Measurements from ENCODE around the gene LPP.

DNA sequence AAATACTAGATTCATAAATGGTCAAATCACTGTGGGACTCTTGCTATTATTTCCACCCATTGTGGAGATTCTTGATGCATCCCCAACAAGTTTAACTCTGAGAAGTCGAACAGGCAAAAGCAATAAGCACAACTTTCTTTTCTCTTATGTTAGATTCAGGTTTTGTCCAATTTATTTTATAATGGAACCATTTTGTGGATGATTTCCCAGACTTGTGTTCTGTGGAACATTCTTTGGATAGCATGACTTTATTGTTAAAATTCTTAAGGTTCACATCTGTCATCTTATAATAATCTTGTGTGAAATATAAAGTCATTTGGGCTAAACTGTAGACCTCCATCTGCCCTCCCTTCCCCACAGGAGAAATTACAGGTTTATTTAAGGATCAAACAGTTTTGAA is 213.7 kb downstream of the LPP start:
- TF ChIP-seq, protein P1, sequence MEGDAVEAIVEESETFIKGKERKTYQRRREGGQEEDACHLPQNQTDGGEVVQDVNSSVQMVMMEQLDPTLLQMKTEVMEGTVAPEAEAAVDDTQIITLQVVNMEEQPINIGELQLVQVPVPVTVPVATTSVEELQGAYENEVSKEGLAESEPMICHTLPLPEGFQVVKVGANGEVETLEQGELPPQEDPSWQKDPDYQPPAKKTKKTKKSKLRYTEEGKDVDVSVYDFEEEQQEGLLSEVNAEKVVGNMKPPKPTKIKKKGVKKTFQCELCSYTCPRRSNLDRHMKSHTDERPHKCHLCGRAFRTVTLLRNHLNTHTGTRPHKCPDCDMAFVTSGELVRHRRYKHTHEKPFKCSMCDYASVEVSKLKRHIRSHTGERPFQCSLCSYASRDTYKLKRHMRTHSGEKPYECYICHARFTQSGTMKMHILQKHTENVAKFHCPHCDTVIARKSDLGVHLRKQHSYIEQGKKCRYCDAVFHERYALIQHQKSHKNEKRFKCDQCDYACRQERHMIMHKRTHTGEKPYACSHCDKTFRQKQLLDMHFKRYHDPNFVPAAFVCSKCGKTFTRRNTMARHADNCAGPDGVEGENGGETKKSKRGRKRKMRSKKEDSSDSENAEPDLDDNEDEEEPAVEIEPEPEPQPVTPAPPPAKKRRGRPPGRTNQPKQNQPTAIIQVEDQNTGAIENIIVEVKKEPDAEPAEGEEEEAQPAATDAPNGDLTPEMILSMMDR (IDR thresholded peaks at IDR 0.05): no peak
- TF ChIP-seq EP300 (IDR thresholded peaks at IDR 0.05) (no peak), POLR2A (IDR thresholded peaks at IDR 0.05) (no peak)

Measured in ovary (tissue), 3 donors.